Suppressor macrophage (primary cell): ENCODE measurements around the gene SPO11.

Source experiments
- DNase-seq, 4 experiments: peaks; one replicate each; pipeline ENCODE4 v3.0.0-alpha.2; 2020 to 2022

SPO11 gene

DNA sequence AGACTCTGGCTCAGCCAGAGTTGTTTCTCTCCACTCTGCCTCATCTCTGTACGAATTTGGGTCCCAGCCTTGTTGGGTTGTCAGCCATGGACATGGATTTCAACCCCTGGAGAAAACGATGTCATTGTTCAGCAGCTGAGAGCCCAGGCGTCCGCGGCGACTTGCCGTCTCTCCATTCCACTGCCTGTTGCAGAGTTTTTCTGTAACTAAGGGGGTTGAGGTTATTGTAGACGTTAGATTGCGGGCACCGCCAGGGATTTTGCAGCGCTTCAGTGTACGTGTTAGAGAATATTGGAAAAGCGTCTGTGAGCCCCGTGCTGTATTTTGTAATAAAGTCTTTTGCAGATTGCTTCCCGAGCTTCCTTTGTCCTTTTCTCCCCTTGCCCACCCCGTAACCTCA, 48.5 kb downstream of the SPO11 start:
- DNase-seq = no peak

GRCh38 chr20:57378646-57379262, 49.2 kb downstream of the SPO11 start:
- no peak for DNase-seq

GRCh38 chr20:57379263-57379647, 49.7 kb downstream of the SPO11 start:
- no peak for DNase-seq

DNA sequence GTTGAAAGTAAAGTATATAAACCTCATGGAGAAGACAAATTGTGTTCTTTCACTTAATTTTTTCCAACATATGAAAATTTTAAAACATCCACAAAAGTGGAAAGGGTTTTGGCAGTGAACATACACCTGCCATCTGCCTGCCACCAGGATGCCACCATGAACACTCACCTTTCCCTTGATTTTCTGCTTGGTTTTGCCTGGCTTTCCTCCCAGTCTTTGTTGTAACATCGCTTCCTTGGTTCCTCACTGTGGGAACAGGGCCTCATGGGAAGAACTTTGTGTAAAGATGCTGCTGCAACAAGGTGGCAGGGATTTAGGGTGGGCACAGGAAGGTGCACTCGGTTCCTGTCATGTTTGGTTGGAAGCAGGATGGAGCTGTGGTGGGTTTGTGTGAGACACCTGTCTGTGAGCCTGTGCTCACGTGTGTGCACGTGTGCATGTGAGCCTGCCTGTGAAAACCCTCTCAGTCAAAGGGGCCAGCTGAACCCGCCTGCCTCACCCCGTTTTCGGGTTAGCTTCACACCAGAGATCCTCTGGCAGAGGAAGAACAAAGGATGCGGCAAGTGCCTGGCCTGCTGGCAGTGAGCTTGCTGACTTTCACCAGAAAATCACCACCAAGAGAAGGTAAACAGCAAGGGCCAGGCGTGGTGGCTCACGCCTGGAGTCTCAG, 50.6 kb downstream of the SPO11 start:
- DNase-seq = no peak

DNA sequence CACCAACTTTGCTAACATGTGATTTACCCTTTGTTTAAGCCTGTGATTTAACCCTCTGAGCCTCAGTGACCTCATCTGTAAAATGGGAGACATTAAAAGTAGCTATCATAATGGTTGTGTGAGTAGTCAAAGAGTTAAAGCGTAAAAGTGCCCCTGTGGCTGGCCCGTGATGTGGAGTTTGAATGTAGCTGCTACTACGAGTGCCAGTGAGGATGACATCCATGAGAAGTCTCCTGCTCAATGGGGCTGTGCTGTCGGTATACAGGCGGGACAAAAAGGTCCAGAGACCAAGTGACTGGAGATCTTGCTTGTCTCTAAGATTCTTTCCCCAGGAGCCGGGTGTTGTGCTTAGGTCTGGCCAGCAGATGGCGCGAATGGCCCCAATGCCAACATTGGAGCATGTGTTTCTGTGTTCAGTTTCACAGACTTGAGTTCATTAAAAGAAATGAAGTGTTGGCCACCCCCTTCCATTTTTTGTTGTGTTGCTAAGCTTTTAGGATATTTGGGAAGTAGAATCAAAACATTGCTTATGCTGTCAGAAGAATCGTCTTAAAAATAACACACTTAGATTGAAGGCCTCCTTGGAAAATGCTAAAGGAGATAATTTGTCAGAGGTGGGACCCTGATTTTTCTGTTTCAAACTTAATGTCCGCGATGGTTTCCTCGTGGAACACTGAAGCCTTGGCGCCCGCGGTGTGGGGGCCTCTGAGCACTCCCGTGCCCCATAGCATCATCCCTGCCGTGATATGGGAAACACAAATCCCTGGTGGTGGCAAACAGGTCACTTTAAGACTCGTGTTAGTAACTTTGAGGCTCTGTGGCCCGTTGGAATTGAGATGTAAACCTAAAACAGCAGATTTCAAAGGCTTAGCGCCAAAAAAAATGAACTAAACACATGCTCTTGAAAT, 52.2 kb downstream of the SPO11 start:
- DNase-seq = peak; percentile 82 to 94 (median 87)

- DNase-seq = no peak
Observed at GRCh38 chr20:57382516-57382915, 52.9 kb downstream of the SPO11 start.

DNA sequence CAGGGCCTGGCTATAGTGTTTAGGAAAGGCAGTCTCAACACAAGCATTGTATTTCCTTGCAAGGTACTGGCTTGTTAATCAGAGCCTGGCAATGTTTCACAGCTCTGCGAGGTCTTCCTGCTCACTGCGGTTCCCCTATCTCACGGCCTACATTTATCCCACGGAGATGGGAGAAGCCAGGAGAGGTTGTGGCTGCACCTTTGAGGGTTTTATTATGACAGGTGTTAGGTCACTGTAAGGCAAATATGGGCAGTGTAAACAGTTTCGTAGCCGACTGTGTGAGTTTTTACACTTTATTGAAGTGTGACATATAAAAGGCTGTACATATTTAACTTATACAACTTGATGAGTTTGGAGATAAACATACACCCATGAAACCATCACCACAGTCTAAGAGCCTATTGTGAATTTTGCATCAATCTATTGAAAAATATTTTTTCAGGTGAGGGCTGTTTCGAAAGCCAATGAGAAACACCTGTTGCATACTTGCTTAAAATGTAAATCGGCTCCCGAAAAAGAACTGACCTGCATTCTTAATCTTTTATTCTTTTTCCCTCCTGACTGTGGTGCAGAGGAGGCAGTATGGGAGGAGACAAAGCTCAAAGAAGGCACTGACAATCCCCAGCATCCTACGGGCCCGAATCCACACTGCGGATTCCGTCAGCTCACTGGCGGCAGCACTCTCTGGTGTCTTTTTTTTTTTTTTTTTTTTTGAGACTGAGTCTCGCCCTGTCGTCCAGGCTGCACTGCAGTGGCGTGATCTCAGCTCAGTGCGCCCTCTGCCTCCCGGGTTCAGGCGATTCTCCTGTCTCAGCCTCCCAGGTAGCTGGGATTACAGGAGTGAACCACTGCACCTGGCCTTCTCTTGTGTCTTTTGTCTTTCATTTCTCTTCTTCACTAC, 54.1 kb downstream of the SPO11 start:
- DNase-seq = no peak

DNA sequence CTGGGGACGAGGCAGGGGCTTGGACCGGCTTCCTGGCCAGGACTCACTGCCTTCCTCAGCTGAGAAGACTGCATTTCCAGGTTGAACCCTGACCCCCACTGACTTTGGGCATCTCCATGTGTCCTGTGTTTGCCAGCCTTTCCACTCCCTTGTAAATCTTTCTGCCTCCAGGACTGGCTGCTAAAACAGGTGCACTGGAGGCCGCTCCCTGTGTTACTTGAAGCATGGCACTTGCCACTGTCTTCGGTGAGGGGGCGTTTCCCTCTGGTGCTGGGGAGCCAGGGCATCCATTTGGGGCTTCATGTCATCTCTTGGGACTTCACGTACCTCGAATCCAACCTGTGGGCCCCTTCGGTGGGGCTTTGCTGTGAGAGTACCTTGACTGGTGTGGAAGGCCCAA, 54.9 kb downstream of the SPO11 start:
- no peak for DNase-seq

DNA sequence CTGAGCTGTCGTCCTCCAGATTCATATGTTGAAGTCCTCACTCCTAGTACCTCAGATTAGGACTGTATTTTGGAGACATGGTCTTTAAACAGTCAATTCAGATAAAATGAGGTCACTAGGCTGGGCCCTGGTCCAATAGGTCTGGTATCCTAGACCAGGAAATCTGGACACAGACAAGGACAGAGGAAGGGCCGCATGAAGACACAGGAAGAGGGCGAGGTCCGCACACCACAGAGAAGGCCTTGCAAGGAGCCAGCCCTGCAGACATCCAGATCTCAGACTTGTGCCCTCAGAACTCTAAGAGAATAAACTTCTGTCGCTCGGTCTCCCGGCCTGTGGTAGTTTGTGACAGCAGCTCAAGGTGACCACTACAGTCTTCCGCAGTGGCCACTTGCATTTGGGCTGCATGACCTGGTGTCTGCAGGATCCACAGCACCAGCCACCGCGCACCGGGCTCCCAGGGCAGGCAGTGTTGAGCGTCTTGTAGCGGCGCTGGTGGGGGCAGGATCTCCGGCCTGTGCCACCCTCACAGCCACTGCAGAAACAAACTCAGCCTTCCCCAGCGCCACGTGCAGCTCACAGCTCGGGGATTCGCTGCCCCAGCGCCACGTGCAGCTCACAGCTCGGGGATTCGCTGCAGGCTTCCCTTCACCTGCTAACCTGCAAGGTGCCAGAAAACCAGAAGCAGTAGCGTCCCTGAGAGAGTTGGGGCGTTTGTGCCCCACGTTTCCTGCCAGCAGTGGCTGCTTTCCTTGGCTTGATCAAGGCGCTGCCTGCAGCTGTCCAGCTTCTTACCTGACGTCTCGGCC, 55.6 kb downstream of the SPO11 start:
- DNase-seq = no peak

DNA sequence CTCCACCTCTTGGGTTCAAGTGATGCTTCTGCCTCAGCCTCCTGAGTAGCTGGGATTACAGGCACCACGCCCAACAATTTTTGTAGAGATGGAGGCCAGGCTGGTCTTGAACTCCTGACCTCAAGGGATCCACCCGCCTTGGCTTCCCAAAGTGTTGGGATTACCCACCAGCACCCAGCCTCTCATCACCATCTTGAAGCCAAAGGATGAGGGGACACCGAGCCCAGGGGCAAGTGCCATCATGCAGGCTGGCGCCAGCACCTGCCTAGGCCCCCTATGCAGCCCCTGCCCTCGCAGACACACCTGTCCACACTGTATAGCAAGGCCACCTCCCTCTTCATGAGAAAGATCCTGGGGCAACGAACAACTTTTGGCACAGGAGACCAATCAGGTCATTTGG, 56.3 kb downstream of the SPO11 start:
- DNase-seq = no peak

DNA sequence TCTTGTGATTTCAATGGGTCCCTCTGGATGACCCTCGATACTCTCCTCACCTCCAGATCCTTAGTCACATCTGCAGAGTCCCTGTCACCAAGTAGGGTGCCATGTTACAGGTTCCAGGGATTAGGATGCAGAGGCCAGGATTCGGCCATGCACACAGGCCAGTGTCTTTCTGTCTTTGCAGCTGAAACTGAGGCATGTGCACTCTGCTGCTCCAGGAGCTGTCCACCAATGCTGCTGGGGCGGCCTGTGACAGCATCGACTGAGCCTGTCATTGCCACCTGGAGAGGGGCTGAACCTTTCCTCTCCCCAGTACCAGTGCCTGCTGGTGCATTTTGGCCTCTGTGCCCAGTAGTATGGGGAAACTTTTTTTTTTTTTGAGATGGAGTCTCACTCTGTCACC, 57.2 kb downstream of the SPO11 start:
- DNase-seq = no peak

DNA sequence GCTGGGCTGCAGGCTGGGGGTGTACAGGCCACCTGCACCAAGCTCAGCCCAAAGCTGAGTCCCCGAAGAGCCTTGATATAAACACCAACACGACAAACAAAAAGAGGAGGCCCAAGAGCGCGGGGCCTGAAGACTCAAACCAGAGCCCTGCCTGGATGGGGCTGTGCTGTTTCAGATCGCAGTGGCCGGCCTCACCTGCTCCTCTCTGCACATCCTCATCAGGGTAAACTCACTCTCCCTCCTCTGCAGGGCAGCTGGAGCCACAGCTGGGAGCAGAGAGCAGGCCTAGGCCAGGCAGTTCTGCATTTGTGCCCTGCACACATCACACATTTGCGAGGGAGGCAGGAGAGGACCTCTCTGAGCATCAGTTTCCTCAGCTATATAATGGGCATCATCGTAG, 57.9 kb downstream of the SPO11 start:
- DNase-seq = no peak

DNA sequence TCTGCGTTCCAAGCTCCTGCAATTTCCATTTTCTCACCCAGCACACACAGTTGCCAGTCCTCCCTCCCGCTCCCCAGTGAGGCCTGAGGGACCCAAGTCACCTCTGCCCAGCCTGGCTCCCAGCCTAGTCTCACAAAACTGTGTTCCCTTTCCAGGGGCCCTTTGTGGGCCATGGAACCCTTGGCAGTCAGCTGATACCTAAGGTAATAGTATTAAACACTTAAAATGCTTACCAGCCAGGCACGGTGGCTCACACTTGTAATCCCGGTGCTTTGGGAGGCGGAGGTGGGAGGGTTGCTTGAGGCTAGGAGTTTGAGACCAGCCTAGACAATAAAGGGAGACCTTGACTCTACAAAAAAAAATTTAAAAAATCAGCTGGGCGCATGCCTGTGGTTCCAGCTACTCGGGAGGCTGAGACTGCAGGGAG, 58.4 kb downstream of the SPO11 start:
- DNase-seq = no peak

DNA sequence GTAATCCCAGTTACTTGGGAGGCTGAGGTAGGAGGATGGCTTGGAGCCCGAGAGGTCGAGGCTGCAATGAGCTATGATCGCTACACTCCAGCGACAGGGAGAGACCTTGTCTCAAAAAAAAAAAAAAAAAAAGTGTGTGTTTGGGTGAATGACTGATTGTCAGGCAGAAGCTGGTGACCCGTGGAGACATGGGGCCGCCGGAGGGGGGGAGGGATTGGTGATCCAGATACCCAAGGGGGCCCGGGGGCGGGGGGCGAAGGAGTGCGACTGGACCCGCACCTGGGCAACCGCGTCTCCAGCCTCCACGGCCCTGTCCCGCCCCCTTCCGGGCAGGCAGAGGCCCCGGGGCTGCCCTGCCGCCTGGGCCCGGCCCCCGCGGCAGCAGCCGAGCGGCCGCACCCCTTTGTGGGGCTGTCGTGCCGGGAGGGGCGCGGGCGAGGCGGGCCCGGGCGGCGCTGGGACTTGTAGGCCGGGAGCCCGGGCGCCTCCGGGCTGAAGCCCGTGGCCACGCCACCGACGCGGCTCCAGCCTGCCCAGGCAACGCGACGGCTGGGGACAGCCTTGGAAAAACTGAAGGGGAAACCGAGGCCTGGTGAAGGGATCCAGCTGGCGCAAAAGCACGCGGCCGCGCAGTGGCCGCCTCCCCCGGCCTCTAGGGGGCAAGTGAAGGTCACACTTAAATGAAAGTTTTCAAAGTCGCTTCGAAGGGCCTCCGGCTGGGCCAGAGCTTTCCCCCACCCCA, 59.5 kb downstream of the SPO11 start:
- peak; percentile 48 to 86 (median 66) for DNase-seq

DNA sequence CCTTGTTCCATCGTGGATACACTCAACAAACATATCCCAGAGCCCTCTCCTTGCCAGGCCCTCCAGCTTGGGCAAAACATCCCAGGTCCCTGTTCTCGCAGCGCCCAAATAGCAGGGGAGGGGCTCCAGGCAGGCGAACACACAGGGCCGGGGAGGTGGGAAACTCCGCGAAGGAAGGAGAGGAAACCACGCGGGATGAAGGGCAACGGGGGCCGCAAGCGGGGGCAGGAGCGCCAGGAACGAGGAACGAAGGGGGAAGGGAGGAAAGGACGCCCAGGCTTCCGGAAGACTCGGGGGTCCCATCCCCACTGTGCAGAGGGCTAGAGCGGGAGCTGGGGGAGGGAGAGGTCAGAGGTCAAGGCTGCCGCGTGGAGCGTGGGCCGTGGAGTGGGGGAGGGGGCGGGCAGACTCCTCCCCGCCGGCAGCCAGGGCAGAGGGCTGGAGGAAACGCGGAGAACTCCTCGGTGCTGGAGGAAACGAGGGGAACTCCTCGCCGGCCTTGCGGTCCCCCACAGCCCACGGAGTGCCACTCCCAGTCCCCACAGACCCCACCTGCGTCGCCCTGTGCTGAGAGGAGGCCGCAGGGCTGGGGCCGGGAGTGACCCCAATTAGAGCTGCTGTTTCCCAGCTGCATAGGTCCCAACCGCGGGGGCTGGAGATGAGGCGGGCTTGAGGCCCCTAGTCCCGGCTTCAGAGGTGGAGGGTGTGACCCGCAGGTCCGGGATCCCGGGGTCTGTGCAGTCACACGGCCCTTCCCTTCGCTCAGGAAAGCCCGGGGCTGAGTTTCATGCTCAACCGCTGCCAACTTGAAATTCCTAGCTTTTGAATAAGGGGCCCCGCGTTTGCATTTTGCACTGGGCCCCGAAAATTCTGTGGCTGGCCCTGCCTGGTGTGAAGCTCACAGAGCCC, 60.3 kb downstream of the SPO11 start:
- DNase-seq = peak in 3 of 4 experiments; percentile 36 to 69 (median 68)

- DNase-seq = peak; percentile 78 to 95 (median 88)
Observed at GRCh38 chr20:57390604-57391438, 61.2 kb downstream of the SPO11 start, which contains the start of gene RBM38. RBM38 (plus strand) TSS chr20:57391396; CDS start chr20:57391582, 186 bp downstream.

GRCh38 chr20:57391439-57392301, 62.1 kb downstream of the SPO11 start:
- peak in 3 of 4 experiments; percentile 60 to 72 (median 64) for DNase-seq
